Tibial nerve (tissue), 4 donors: ENCODE data around the gene NDUFA11. TPM values are rescaled to one million over a fixed set of nuclear protein-coding genes. Genes with fewer than 3 reads are reported as not detected.

Experiments used
- DNase-seq, 2 donors: peaks; one replicate each; pipeline ENCODE4 v3.0.0-alpha.2; 2019; ENCODE audit warnings: low spot score in 2 of 2
- H3K27ac ChIP-seq, 4 donors: fragments of 200-600 bp; sonication (generic) in 3 of 4; one replicate each; pipeline ENCODE4 v1.5.1; 2017 to 2019; ENCODE audit warnings: mild to moderate bottlenecking in 1 of 4
- H3K27me3 ChIP-seq, 2 donors: fragments of 200-600 bp; sonication (generic) in 1 of 2; one replicate each; pipeline versions ENCODE4 v1.5.1 to v1.6.0; 2017 to 2019
- H3K36me3 ChIP-seq, 3 donors: fragments of 200-600 bp; sonication (generic); one replicate each; pipeline ENCODE4 v1.5.1; 2018 to 2019
- H3K4me1 ChIP-seq, 4 donors: fragments of 200-600 bp; sonication (generic) in 3 of 4; one replicate each; pipeline ENCODE4 v1.5.1; 2017 to 2019
- H3K4me3 ChIP-seq, 4 donors: fragments of 200-600 bp; sonication (generic) in 3 of 4; one replicate each; pipeline ENCODE4 v1.5.1; 2017 to 2019; ENCODE audit warnings: mild to moderate bottlenecking in 1 of 4, moderate library complexity in 1 of 4
- H3K9me3 ChIP-seq, 4 donors: fragments of 200-600 bp; sonication (generic) in 3 of 4; one replicate each; pipeline ENCODE4 v1.5.1; 2017 to 2019
- EP300 ChIP-seq, 2 donors: sonication (generic); formaldehyde crosslinking; IDR thresholded peaks; one replicate each; pipeline ENCODE4 v1.6.1; 2017; ENCODE audit warnings: antibody characterized with exemption in 2 of 2, mild to moderate bottlenecking in 1 of 2
- POLR2A ChIP-seq, 2 donors: fragments of 450-650 bp; IDR thresholded peaks; one replicate each; pipeline ENCODE4 v1.6.1; 2017; ENCODE audit warnings: antibody characterized with exemption in 2 of 2, mild to moderate bottlenecking in 2 of 2, moderate library complexity in 2 of 2
- WGBS, 2 donors: methylation state at CpG; one replicate each; pipeline ENCODE4 v1.1.5; 2018; 5-methylcytosine and 5-hydroxymethylcytosine counted together
- total RNA-seq, 4 donors: library from RNA; depleted of rRNA; stranded (reverse); fragments of >200 nt; gene quantifications; one replicate each; pipeline ENCODE4 v1.1.0, GENCODE V29; 2016
- TF ChIP-seq, protein P1 (sequence below), 5 experiments: fragments of 200-600 bp in 3 of 5; fragments of 450-650 bp in 2 of 5; sonication (generic) in 3 of 5; IDR thresholded peaks; one replicate each; pipeline ENCODE4 v1.5.1; 2016 to 2019; ENCODE audit warnings: antibody characterized with exemption in 5 of 5, mild to moderate bottlenecking in 3 of 5, moderate library complexity in 2 of 5

Gene NDUFA11
- total RNA-seq, 4 donors from 2014 or later: 184 to 350 (median 216) TPM

DNA sequence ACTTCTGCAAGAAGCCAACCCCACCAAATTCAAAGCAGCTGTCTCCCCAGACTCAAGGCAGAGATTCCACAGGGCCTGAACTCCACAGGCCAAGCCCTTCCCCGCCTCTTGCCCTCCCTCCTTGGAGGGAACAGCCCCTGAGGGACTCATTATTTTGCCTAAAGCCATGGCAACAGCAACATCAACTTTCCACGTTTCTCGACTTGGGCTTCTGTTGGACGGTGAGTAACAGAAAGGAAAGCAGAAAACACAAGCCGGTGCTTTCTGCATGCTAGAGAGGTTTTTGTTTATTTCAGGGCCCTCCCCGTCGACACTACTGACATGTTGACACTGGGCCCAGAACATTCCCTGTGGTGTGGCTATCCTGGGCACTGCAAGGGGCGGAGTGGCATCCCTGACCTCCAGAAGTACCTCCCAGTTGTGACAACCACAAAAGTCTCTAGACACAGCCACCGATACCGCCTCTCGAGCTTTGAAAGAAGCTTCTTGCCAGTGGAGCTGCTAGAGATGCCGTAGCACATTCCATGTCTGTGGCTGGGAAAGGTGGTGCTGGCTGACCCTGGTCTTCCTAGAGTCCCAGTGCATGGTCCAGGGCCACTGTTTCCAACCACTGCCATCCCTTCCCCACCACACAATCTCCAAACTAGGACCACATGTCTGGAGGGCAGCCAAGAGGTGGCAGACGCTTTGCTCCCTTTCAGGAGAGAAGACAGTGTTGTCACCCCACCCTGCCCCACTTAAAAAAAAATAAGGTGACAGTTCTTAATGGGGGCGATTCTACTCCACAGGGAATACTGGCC lies 23.3 kb upstream of the NDUFA11 start:
- Histone ChIP-seq H3K4me1 (peaks cover 0 to 44% (median 13%) of the 10 kb centered on the region in 4 donors), H3K27ac (peak overlapping the region in 3 of 4 donors; percentile 40 to 74 (median 74)), H3K4me3 (no peak overlapping the region), H3K27me3 (no peaks in the 10 kb centered on the region), H3K36me3 (peaks cover 0 to 97% (median 42%) of the 10 kb centered on the region in 3 donors), H3K9me3 (no peaks in the 10 kb centered on the region)
- 52 to 59% methylated on average over 14 of the region's 14 CpGs for WGBS, 2 donors
- DNase-seq: peak; percentile 47 to 64
- no peak for TF ChIP-seq POLR2A (IDR thresholded peaks at IDR 0.05)
- TF ChIP-seq, protein P1, sequence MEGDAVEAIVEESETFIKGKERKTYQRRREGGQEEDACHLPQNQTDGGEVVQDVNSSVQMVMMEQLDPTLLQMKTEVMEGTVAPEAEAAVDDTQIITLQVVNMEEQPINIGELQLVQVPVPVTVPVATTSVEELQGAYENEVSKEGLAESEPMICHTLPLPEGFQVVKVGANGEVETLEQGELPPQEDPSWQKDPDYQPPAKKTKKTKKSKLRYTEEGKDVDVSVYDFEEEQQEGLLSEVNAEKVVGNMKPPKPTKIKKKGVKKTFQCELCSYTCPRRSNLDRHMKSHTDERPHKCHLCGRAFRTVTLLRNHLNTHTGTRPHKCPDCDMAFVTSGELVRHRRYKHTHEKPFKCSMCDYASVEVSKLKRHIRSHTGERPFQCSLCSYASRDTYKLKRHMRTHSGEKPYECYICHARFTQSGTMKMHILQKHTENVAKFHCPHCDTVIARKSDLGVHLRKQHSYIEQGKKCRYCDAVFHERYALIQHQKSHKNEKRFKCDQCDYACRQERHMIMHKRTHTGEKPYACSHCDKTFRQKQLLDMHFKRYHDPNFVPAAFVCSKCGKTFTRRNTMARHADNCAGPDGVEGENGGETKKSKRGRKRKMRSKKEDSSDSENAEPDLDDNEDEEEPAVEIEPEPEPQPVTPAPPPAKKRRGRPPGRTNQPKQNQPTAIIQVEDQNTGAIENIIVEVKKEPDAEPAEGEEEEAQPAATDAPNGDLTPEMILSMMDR (IDR thresholded peaks at IDR 0.05): no peak
- TF ChIP-seq EP300 (IDR thresholded peaks at IDR 0.05): peak in 1 of 2 donors; percentile 71

- TF ChIP-seq POLR2A (IDR thresholded peaks at IDR 0.05): no peak
- TF ChIP-seq, protein P1 (IDR thresholded peaks at IDR 0.05): no peak
- no peak for TF ChIP-seq EP300 (IDR thresholded peaks at IDR 0.05)
- WGBS, 2 donors: 73 to 75% methylated on average over 18 of the region's 18 CpGs
- Histone ChIP-seq H3K27me3 (no peaks in the 10 kb centered on the region), H3K9me3 (no peaks in the 10 kb centered on the region), H3K4me1 (peaks cover 0 to 53% (median 16%) of the 10 kb centered on the region in 4 donors), H3K36me3 (peaks cover 0 to 97% (median 39%) of the 10 kb centered on the region in 3 donors), H3K4me3 (no peak overlapping the region), H3K27ac (peak overlapping the region in 3 of 4 donors; percentile 5 to 74 (median 74))
- DNase-seq: no peak
Observed at GRCh38 chr19:5925830-5926427, 22.3 kb upstream of the NDUFA11 start.

DNA sequence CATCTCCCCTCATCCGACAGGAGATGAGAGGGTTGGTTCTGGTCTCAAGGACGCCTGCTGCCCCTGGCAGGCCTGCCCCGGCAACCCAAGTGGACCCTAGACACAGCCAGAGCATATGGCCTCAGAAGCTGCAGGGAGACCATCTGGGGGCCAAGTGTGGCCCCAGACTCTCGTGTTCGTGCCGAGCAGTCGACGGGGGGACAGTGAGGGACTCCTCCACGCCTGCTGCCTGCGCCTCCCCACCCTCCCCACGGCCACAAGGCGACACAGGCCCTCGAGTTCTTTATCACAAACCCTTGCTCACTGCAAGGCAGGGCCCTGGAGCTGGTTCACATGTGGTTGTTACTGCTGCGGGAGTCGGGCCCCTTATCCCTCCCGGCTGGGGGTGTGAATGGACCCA lies 19.8 kb upstream of the NDUFA11 start:
- no peak for DNase-seq
- H3K36me3 ChIP-seq: peaks cover 0 to 96% (median 37%) of the 10 kb centered on the region in 3 donors
- H3K27ac ChIP-seq: peak overlapping the region in 1 of 4 donors; percentile 74
- peaks cover 0 to 46% (median 16%) of the 10 kb centered on the region in 4 donors for H3K4me1 ChIP-seq
- 93 to 95% methylated on average over 11 to 16 of the region's 16 CpGs for WGBS, 2 donors
- TF ChIP-seq EP300 (IDR thresholded peaks at IDR 0.05) (no peak), POLR2A (IDR thresholded peaks at IDR 0.05) (no peak)
- TF ChIP-seq, protein P1 (IDR thresholded peaks at IDR 0.05): no peak
- no peak overlapping the region for H3K4me3 ChIP-seq
- no peaks in the 10 kb centered on the region for H3K27me3 ChIP-seq
- H3K9me3 ChIP-seq: no peaks in the 10 kb centered on the region

DNA sequence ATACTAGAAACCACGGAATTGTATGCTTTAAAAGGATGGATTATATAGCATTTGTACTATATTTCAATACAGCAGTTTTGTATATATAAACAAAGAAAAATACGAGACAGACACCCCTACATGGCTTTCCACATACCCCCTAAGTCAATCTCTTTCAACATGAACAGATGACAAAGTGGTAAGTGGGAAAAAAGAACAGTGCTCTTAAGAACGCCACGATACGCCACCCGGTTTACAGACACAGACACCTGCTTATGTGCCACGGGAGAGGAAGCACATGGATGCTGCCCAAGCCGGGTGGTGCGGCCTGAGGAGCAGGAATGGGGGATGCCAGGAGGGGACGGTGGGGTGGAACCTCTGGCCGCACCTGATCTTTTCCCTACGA lies 18.6 kb upstream of the NDUFA11 start:
- no peak overlapping the region for H3K4me3 ChIP-seq
- H3K36me3 ChIP-seq: peaks cover 0 to 96% (median 41%) of the 10 kb centered on the region in 3 donors
- H3K27ac ChIP-seq: peak overlapping the region in 2 of 4 donors; percentile 74 to 86
- H3K9me3 ChIP-seq: no peaks in the 10 kb centered on the region
- DNase-seq: no peak
- 82 to 86% methylated on average over 12 of the region's 12 CpGs for WGBS, 2 donors
- TF ChIP-seq POLR2A (IDR thresholded peaks at IDR 0.05) (no peak), EP300 (IDR thresholded peaks at IDR 0.05) (no peak)
- TF ChIP-seq, protein P1 (IDR thresholded peaks at IDR 0.05): no peak
- H3K27me3 ChIP-seq: no peaks in the 10 kb centered on the region
- peaks cover 0 to 34% (median 8%) of the 10 kb centered on the region in 4 donors for H3K4me1 ChIP-seq
